ENCODE measurements around the gene XYLT1. TPM values are rescaled to one million over a fixed set of nuclear protein-coding genes. Genes with fewer than 3 reads are reported as not detected.
"Not testable (repeated sequence)": the region's sequence is repeated elsewhere in the genome, so short reads cannot be mapped to it uniquely, and the experiment has no call there.

The XYLT1 gene
- total RNA-seq, 1 donor from 2014 or later: 14.5 TPM

DNA sequence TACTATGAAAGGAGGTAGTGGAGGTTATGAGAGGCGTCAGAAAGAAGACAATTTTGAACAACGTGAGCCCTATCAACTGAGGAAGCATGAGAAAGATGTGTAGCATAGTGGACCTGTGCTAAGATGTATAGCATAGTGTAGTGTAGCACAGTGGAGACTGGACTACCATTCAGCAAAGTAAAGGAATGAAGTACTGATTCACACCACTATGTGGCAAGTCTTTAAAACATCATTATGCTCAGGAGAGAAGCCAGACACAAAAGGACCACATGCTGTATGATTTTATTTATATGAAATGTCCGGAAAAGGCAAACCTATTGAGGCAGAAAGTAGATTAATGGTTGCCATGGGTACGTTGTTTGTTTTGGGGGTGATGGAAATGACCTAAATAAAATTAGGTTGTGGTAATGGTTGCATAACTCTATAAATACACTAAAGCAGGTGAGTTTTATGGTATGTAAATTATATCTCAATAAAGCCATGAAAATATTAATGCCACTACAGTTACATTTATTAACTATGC is 20.4 kb upstream of the XYLT1 start:
- no peak for DNase-seq

- DNase-seq: no peak
Measured at GRCh38 chr16:17488506-17488905, 17.7 kb upstream of the XYLT1 start.

DNA sequence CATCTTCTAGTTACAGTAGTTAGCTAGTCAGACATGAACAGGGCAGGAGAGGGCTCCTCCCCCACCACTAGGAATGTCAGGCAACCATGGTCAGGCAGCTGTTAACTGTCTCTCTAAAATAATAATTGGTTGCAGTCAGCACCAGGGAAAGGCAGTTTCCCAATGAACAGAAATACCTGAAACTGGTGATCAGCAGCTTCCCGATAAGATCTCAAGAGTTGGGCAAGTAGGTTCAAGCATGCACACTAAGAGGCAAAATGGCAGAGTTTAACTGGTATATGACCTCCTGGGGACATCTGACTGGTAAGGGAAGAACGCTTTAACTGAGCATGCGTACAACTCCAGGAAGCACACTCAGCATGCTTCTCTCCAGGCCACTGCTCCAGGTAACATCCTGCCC is 12.6 kb upstream of the XYLT1 start:
- no peak for DNase-seq

DNA sequence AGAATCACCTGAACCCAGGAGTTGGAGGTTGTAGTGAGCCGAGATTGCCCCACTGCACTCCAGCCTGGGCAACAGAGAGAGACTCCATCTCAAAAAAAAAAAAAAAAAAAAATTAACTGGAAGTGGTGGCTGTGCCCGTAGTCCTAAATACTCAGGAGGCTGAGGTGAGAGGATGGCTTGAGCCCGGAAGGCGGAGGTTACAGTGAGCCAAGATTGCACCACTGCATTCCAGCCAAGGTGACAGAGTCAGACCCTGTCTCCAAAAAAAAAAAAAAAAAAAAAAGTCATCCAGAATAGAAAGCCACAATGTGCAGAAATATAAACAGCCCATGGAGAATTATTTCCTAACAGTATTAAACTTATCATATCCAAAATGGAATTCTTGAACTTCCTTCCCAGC is 11.6 kb upstream of the XYLT1 start:
- DNase-seq: not testable (repeated sequence)

DNA sequence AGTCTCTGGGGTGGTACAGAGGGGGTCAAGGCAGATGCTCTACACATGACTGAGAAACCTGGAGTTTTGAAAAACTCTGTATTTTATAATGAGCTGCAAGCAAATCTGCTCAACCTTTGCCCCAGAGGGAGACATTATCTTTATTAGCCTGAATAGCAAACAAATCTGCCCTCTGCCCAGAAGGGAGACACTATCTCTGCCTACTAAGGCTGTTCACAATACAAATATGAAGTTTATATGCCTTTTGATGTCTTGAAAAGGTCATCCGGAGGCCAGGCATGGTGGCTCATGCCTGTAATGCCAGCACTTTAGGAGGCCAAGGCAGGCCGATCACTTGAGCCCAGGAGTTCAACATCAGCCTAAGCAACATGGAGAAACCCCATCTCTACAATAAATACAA is 11.0 kb upstream of the XYLT1 start:
- DNase-seq: no peak

- not testable (repeated sequence) for DNase-seq
Measured at GRCh38 chr16:17477260-17477545, 6.4 kb upstream of the XYLT1 start.

DNA sequence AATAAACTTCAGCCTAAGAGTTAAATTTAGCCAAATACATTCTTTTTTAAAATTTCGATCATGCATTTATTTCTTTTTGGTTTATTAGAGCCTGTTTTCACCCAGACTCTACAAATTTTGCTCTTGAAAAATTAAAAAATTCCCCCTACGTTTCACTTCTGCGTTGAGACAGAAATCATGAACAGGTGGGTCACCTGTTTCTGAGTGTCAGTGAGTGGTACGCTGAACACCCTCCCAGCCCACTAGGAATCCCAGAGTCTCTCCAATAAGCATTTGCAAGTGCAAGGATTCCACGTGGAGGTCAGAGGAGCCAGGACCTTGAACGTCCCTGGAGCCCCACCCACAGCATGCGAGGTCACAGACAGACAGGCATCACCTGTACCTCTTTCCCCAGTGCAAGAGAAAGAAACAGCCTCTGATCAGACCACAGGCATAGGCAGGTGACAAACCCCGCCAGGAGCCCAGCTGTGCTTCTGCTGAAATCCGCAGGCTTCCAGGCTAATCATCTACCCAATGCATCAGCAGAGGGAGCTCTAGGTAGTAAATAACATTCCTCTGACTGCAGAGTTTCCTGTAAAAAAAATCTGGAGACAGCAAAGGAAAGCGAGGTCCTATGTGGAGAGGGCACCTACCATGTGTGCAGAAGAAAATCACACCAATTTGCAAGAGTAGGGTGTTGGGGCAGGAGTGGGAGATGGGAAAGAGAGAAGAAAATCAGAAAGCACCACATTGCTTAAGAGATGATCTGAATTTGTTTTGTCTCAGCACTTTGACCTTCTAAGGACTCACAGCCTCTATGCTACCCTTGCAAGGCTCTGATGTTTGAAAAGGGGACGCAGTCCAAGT is 5.9 kb upstream of the XYLT1 start:
- DNase-seq: peak; percentile 84

DNA sequence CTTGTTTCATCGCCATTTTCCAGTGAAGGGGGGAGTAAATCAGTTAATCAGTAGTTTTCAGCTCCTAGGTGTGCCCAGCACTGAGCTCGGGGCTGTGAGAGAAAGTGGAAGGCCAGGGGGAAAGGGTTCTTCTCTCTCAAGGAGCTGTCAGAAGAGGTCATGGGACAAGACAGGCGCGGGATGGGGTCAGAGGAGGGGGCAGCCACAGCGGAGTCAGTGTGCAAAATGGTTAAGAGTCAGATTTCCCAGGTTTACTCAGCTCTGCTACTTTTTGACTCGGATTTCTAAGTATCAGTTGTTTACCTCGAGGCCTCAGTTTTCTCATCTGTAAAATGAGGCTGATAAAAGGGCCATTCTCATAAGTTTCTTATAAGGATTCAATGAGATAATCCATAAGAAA is 4.3 kb upstream of the XYLT1 start:
- DNase-seq: no peak

DNA sequence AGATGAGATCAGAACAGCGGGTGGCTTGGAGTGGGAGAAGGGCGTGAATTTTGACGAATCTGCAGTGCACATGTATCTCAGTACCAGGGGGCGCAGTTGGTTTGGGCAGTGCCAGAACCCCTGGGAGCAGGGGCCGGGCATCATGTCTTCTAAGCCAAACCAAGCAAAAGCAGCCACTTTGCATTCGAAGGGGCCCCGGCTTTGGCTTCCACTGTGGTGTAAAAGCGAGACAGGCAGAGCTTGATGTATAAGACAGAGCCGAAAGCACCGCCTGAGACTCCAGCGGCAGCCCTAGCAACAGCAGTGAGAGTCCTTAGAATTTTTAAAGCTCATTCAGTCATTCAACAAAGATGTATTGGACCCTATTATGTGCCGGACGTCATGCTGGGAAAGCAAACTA is 3.8 kb upstream of the XYLT1 start:
- no peak for DNase-seq

DNA sequence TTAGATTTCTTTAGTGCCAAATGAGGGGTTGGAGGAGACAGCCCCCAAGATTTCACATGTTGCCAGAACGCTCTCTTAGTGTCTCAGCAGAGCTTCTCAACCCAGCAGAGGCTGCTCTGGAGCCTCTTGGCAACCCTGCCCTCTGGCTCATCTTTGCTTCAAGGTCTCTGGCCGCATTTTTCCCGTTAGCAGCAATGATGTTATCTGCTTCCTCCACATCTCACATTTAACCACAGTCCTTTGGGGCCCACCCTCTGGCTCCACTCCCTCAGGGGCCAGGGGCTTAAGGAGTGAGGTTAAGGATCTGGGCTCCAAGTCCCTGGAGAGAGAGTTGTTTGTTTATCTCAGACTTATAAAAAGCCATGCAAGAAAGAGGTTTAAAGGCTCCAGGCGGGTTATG is 3.3 kb upstream of the XYLT1 start:
- no peak for DNase-seq

DNA sequence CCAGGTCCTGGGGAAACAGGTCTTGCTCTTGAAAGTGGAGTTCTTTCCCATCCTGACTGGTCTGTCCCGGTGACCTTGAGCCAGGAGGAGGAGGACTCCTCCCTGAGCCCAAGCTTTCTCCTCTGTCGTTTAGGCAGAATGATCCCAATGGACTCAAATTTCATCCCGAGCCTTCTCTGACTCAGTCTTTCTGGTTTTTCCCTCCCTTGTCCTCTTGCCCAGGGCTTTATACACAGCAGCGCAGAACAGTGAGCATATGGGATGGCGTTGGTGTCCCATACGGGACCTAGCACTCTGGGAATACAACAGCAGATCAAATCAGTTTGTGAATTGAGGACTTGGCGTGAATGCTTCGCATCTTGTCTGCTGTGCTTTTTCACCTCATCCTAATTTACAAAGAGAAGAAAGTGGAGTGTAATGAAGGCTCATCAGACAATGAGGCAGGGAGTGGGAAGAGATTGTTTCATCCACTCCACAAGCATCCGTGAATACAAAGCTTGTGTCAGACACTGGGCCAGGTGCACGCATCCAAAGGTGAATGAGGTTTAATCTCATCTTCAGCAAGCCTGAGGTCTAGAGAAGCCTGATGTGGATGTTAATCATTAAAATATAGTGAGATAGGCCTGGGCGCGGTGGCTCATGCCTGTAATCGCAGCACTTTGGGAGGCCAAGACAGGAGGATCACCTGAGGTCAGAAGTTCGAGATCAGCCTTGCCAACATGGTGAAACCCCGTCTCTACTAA is 1.1 kb upstream of the XYLT1 start:
- DNase-seq: no peak

DNA sequence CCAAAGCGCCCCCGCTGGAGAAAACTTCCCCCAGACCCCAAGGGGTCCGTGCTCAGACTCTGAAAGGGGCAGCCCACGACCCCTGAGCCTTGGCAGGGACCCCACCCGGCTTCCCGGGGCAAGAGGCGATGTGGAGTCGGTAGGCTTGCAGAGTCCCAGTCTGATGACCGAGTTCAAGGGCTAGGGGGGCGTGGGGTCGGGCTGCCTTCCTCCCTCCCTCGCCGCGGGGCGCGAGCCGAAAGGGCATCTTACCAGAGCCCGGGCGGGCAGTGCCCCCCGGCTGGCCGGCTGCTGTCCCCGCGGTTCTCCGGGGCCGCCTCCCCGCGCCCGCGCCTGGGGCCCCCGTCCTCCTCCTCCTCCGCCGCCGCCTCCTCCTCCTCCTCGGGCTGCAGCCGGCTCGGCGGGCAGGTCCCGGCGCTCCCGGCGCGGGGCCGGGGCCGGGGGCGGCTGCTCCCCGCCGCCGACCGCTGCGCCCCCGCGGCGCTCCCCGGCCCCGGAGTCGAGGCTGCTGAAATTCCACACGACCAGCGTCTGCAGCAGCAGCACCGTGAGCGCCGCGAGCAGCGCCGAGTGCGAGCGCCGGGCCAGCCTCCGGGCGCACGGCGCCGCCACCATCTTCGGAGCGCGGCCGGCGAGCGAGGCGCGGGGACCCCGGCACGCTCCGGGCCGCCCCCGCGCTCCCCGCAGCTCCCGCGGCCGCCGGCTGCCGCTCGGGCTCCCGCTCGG is 415 bp downstream of the XYLT1 start:
- DNase-seq: no peak

- DNase-seq: no peak
Measured at GRCh38 chr16:17469741-17470181, 999 bp downstream of the XYLT1 start.

DNA sequence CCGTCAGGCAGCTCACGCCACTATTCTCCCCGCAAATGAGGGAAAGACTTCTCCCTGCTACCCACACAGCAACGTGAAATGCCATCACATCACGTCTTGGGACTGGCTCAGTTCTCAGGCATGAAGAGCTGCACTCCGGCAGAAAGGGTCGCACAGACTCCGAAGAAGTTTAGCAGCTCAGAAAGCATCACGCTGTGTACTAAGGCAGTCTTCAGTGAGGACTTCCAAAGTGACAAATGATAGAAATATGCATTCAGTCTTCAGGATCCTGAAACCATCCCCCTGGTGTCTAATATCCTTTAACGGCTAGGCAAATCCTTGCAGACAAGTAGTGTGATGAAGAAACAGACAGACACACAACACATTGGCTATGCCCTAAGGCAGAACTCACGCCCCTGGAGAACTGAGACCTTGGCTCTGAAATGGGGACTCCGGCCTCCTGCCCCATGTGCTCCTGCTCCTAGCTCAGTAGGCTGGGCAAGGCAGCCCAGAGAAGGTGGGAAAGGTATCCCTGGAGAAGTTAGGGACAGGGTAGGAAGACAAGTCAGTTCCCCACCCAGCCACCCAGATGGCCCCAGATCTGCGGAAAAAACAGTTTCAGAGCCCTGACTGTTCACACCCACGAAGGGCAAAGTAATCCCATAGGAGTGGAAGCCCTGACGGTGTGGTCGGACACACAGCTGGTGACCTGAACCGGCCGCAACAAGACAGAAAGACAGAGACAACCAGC is 1.6 kb downstream of the XYLT1 start:
- DNase-seq: no peak

DNA sequence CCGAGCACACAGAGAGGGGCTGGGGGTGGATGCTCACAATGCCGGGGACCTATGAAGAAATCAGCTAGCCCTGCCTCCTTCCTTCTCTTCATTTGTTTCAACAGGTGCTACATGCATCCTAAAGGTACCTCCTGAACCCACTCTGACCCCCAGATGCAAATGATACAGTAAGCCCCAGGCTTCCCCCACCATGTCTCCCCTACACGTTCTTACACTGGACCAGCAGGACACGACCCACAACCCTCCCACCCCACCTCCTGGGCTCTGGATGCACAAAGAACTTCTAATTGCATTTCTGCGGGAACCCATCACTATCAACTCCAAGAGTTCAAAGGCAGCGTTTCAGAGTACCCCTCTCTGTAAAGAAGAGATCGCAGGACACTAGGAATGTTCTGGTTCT is 2.1 kb downstream of the XYLT1 start:
- no peak for DNase-seq

DNA sequence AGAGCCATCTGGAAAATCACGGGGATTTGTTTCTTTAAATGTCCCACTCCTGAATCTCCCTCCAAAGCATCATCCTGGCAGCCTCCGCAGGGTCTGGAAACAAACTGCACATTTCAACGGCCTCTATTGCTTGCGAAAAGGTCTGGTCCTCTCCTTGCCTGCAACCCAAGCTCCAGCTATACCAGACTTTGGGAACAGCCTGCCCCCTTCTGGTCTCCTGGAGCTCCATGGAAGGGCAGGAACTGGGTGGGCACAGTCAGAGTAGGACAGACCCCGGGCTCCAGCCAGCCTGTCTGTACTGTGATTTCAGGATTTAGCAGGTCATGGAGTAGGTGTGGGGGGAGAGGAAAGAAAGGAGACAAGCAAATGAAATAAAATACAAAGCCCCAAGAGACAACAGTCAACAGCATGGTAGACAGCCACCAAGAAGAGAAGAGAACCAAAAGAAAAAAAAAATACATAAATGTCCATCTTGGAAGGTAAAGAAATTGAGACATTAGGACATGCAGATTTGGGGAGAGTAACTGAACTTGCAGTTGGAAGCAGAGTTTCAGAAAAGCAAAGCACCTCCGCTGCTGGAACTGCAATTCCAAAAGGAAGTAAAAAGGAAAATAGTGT is 2.7 kb downstream of the XYLT1 start:
- DNase-seq: peak; percentile 93

GRCh38 chr16:17466876-17467275 is 3.9 kb downstream of the XYLT1 start:
- no peak for DNase-seq

GRCh38 chr16:17465460-17465859 is 5.3 kb downstream of the XYLT1 start:
- DNase-seq: no peak

- no peak for DNase-seq
Measured at GRCh38 chr16:17463335-17463734, 7.4 kb downstream of the XYLT1 start.

GRCh38 chr16:17461951-17462729 is 8.6 kb downstream of the XYLT1 start:
- no peak for DNase-seq

- DNase-seq: no peak
Measured at GRCh38 chr16:17460890-17461289, 9.9 kb downstream of the XYLT1 start.

Measured in tongue (tissue), 2 donors.